Measurements from ENCODE around the gene APBB2.

The APBB2 gene

GRCh38 chr4:40842318-40842717 lies 372.0 kb downstream of the APBB2 start:
- H3K9me3 ChIP-seq (ENCODE audit: severe bottlenecking) = no peaks in the 10 kb centered on the region
- no peak overlapping the region for H3K4me3 ChIP-seq (ENCODE audit: low read depth, low read length)
- DNase-seq = no peak
- no peak for TF ChIP-seq CTCF (IDR thresholded peaks at IDR 0.05; ENCODE audit: low read depth, low read length)
- H3K36me3 ChIP-seq = peaks cover 3% of the 10 kb centered on the region; the same call in 1 of the 2 replicates
- H3K27me3 ChIP-seq (ENCODE audit: insufficient read depth, low read depth, severe bottlenecking) = no peaks in the 10 kb centered on the region
- H3K27ac ChIP-seq = no peak overlapping the region

- no peak overlapping the region for H3K27ac ChIP-seq
- peak; percentile 96 for TF ChIP-seq CTCF (IDR thresholded peaks at IDR 0.05; ENCODE audit: low read depth, low read length)
- H3K36me3 ChIP-seq = peaks cover 3% of the 10 kb centered on the region; the same call in 1 of the 2 replicates
- H3K9me3 ChIP-seq (ENCODE audit: severe bottlenecking) = no peaks in the 10 kb centered on the region
- peak; percentile 90 for DNase-seq
- no peak overlapping the region for H3K4me3 ChIP-seq (ENCODE audit: low read depth, low read length)
- H3K27me3 ChIP-seq (ENCODE audit: insufficient read depth, low read depth, severe bottlenecking) = no peaks in the 10 kb centered on the region
Measured at GRCh38 chr4:40840985-40841571, 373.3 kb downstream of the APBB2 start.

DNA sequence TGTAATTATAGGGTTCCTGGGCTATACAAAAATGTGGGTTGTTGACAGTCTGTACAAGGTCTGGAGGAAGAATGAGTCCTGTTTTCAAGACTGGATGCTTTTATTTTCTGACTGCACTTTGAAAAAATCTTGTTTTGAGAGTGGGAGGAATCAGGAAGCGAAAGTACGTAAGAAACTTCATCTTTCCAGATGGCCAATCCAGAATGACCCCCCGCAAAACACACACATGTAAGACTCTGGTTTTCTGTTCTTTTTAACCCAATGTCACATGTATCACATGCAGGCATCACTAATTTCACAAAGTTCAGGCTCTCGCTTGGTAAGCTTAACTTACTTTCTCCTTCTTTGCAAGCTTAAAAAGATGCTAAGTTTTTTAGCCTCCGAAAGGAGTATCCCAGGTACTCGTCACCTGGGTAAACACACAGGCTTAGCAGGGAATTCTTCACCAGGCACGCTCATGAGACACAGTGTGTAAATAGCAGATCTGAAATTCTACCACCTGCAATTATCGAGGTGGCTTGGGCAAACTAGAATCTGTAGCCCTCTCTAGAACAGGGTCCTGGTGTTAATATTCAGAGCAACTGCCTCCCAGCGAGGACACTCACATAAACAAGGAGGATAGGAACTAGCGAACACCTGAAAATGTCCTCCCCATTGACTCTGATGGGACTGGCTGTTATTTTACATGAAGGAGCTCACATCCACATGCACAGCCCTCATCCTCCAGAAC lies 373.9 kb downstream of the APBB2 start:
- Histone ChIP-seq H3K36me3 (peaks cover 3% of the 10 kb centered on the region; the same call in 1 of the 2 replicates), H3K27me3 (ENCODE audit: insufficient read depth, low read depth, severe bottlenecking) (no peaks in the 10 kb centered on the region), H3K9me3 (ENCODE audit: severe bottlenecking) (no peaks in the 10 kb centered on the region), H3K27ac (no peak overlapping the region), H3K4me3 (ENCODE audit: low read depth, low read length) (no peak overlapping the region)
- DNase-seq = no peak
- TF ChIP-seq CTCF (IDR thresholded peaks at IDR 0.05; ENCODE audit: low read depth, low read length) = no peak

GRCh38 chr4:40838742-40839141 lies 375.6 kb downstream of the APBB2 start:
- no peak overlapping the region for H3K4me3 ChIP-seq (ENCODE audit: low read depth, low read length)
- peaks cover 3% of the 10 kb centered on the region; the same call in 1 of the 2 replicates for H3K36me3 ChIP-seq
- no peaks in the 10 kb centered on the region for H3K9me3 ChIP-seq (ENCODE audit: severe bottlenecking)
- DNase-seq = no peak
- no peak for TF ChIP-seq CTCF (IDR thresholded peaks at IDR 0.05; ENCODE audit: low read depth, low read length)
- H3K27me3 ChIP-seq (ENCODE audit: insufficient read depth, low read depth, severe bottlenecking) = no peaks in the 10 kb centered on the region
- H3K27ac ChIP-seq = no peak overlapping the region

- Histone ChIP-seq H3K9me3 (ENCODE audit: severe bottlenecking) (no peaks in the 10 kb centered on the region), H3K27ac (no peak overlapping the region), H3K27me3 (ENCODE audit: insufficient read depth, low read depth, severe bottlenecking) (no peaks in the 10 kb centered on the region), H3K4me3 (ENCODE audit: low read depth, low read length) (no peak overlapping the region), H3K36me3 (peaks cover 3% of the 10 kb centered on the region; the same call in 1 of the 2 replicates)
- TF ChIP-seq CTCF (IDR thresholded peaks at IDR 0.05; ENCODE audit: low read depth, low read length) = no peak
- DNase-seq = no peak
Measured at GRCh38 chr4:40837094-40837870, 377.1 kb downstream of the APBB2 start.

All from WERI-Rb-1 (cell line).